GM21381 (cell line): ENCODE results near the gene PTK7.

Experiments
- ATAC-seq: cut with Tn5 transposase; IDR thresholded peaks from one replicate; pipeline ENCODE4 v1.9.1; 2021; ENCODE audit warnings: mild to moderate bottlenecking, moderate library complexity; ENCODE audit not compliant: unreplicated experiment

Gene PTK7

GRCh38 chr6:43144879-43145278 is 68.8 kb downstream of the PTK7 start:
- no peak for ATAC-seq

GRCh38 chr6:43146261-43146660 is 70.1 kb downstream of the PTK7 start:
- ATAC-seq, result no peak

DNA sequence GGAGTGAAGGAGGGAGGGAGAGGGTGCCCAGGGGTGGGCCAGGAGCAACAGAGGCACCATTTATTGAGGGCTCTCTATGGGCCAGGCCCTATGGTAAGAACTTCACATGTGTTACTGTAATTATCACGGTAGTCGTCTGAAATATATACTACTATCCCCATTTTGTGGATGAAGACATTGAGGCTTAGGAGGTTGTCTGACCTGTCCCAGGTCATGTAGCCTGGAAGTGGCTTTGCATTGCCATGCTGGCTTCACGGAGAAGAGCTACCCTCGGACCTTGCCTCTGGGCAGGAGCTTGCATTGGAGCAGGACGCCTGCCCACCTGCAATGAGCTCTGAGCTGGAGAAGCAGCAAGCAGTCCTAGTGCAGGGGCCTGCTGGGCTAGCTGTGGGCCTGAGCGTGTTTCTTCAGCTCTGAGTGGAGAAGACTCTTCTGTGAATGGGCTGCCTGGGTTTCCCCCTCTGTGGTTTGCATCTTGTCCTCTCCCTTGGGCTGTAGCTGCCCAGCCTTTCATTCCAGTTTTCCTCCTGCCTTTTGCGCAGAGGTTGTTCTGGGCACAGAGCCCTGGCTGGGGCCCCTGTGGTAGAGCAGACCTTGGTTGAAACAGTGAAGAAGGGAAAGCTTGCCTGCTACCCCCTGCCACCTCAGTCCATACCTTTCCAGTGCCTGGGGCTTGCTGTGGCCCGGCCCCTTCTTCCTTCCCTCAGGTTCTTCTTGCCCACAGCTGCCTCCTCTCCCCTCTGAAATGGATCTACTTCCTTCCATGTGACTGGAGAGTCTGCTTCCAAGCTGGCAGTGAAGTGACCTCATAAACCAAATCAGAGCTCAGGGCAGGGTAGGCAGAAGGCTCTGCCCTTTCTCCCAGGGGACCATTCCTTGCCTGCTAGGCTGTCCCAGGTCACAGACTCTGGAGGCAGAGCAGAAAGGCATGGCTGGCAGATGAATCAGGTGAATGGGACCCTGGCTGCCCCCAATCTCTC is 70.9 kb downstream of the PTK7 start:
- ATAC-seq, result no peak

GRCh38 chr6:43147691-43148477 is 71.8 kb downstream of the PTK7 start:
- no peak for ATAC-seq

- no peak for ATAC-seq
Measured at GRCh38 chr6:43149265-43149664, 73.2 kb downstream of the PTK7 start.

DNA sequence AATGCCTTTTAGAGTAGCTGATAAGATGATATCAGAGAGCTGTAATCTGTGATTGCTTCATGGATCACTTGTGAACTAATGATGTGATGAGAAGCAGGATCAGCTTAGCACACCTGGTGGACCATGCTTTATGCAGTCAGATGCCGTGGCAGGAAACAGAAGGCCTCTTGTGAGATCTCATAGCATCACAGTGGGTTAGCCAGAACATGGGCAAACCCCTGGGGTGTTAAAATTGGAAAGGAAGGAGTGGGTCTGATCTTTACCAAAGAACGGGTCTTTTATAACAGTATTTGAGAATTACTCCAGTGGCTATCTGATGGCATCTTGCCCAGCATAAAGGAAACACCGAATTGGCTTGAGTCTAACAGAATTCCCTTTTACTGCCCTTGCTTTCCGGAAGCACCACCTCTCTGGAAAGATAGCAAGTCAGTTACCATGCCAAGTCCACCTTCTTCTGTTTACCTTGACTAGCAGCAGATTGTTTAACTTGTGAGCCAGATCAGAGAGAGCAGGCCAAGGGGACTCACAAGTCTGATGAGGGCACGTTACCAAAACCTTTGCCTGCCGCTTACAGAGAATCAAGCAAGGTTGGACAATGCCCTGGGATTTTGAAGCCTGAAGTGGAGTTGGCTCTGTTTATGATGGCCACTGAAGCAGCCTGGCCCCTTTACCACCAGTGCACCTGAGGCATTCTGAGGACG is 74.1 kb downstream of the PTK7 start:
- no peak for ATAC-seq

DNA sequence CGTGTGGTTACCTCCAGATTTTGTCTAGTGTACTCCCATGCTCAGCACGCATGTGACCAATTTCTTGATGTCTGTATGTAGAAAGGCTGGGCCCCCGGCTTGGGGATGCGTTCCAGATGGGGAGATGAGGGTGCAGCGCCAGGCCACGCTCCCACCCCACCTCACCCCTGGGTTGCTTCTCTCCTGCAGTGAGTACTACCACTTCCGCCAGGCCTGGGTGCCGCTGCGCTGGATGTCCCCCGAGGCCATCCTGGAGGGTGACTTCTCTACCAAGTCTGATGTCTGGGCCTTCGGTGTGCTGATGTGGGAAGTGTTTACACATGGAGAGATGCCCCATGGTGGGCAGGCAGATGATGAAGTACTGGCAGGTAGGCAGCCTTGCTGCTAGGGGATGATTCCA is 83.5 kb downstream of the PTK7 start:
- ATAC-seq, result no peak

DNA sequence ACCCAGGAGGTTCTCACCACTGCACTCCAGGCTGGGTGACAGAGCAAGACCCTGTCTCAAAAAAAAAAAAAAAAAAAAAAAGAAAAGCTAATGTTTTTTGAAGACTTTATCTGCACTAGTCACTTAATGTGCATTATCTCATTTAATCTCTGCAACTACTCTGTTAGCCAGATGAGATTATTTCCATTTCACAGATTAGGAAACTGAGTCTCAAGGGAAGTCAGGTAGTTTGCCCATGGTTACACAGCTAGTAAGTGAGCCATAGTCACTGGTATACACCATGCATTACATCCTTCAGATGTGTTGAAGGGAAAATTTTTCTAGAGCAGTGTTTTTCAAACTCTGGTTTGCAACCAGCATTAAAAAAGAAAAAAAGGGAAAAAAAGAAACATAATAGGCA is 87.8 kb downstream of the PTK7 start:
- no peak for ATAC-seq

DNA sequence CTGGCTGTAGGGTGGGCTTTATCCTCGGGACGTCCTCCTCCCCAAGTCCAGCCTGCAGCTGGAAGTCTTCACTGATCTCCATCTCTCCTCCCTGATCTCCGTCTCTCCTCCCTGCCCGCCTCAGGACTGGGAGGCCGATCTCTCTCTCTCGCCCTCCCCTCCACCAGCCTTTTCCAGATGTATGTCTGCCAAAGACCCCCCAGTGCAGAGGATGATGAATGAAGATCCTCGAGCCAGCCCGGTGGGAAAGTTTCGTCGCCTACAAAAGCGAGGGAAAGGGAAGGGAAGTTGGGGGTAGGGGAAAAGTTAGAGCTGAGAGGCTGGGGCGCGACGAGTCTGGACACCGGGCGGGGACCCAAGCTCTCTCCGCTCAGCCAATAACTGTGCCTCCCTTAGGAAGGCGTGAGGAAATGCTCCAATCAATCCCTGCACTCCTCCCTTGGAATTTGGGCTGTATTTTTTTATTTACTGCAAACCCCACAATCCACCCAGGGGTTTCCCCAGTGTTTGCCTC is 94.4 kb downstream of the PTK7 start:
- ATAC-seq, result no peak

DNA sequence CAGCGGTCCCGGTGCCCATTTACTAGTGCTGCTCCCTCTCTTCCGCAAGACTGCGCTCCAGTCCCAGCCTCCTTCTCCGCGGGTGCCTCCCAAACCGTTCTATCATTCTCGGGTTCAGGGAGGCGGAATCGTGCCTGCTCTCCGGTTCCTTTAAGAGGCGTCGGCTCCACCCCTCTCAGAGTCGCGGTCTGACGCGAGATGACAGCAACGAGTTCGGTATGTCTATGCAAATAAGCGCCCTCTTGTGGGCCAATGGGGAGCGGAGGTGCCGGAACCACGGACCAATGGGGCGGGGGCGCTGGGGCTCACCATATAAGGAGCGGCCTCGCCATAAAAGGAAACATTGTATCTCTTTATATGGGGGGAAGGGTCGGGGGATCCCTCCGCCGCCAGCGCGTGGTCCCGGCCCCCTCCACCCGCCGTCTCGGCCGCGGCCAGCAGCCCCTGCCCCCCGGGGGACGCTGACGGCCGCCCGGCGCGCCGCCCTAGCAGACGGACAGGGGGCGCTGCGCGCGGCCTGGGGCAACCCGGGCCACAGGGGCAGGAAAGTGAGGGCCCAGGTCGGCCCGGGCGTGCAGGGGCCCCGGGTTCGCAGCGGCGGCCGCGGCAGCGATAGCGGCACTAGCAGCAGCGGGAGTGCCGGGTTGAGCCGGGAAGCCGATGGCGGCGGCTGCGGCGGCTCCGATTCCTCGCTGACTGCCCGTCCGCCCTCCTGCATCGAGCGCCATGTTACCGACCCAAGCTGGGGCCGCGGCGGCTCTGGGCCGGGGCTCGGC is 95.0 kb downstream of the PTK7 start, which contains the start of gene SRF:
SRF (plus strand) TSS at position 339 of the 776 bp plus-strand sequence; CDS start at position 727, 388 bp downstream.
- ATAC-seq, result peak; percentile 48

DNA sequence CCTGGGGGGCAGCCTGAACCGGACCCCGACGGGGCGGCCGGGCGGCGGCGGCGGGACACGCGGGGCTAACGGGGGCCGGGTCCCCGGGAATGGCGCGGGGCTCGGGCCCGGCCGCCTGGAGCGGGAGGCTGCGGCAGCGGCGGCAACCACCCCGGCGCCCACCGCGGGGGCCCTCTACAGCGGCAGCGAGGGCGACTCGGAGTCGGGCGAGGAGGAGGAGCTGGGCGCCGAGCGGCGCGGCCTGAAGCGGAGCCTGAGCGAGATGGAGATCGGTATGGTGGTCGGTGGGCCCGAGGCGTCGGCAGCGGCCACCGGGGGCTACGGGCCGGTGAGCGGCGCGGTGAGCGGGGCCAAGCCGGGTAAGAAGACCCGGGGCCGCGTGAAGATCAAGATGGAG is 95.6 kb downstream of the PTK7 start:
- no peak for ATAC-seq

DNA sequence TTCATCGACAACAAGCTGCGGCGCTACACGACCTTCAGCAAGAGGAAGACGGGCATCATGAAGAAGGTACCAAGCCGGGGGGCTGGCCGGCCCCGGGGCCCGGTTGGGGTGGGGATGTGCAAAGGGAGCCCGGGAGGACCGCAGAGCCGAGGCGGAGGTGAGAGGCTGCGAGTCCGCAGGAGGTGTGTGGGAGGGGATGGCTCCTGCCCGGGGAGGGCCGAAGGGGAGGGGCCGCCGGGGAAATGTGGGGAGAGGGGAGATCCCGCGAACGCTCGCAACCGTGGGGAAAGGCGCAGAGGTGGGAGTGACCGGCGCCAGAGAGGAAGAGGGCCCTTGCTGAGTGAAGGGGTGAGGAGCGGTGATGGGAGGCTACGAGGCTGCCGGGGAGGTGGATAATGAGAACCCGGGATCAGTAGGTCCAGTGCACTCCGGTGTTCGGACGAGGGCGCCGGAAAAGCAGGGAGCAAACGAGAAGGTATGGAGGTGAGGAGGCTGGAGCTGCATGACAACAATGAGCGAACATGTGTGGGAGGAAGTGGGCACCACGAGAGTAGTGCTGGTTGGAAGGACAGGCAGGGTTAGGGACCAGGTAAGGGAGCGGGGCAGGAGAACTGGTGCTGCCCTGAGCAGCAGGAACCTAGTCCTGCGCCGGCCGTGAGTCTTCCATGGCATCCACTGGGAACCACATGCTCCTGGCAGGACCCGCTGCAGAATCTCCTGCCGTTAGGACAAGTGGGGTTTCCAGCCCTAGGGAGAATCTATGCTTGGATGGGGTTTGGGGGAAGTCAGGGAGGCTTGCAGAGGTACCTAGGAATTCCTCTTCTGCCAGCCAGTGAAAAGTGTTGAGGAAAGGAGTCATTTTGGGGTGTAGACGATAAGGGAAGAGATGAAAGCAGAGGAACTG is 96.2 kb downstream of the PTK7 start:
- ATAC-seq, result no peak

DNA sequence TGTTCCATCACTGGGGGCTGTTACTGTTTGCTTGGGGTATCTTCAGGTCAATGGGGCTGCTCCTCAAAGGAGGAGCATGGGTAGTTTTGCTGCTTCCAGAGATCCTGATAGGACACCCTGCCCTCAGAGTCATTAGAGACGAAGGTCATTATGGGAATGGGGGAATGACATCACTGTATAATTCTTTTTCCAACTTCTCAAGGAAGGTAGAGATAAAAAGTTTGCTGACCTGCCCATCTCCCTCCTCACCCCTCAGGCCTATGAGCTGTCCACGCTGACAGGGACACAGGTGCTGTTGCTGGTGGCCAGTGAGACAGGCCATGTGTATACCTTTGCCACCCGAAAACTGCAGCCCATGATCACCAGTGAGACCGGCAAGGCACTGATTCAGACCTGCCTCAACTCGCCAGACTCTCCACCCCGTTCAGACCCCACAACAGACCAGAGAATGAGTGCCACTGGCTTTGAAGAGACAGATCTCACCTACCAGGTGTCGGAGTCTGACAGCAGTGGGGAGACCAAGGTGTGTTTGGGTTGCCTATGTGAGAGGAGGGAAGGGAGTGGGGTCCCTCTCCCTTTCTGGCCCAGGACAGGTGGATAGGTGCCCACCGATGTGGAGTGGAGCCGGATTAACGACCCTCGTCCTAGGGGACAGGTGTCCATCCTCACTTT is 97.6 kb downstream of the PTK7 start:
- no peak for ATAC-seq

- ATAC-seq, result peak; percentile 61
Measured at GRCh38 chr6:43174263-43175112, 98.4 kb downstream of the PTK7 start.

GRCh38 chr6:43175676-43176422 is 99.7 kb downstream of the PTK7 start:
- ATAC-seq, result no peak

- no peak for ATAC-seq
Measured at GRCh38 chr6:43176423-43176786, 100.3 kb downstream of the PTK7 start.

GRCh38 chr6:43178150-43178549 is 102.0 kb downstream of the PTK7 start:
- no peak for ATAC-seq
